NCI-H226 (cell line): ENCODE measurements around the gene CPVL.
A peak's percentile ranks its signal among the peaks of the same experiment; 100 is the strongest.

ENCODE experiments used
- DNase-seq: peaks from one replicate; pipeline ENCODE4 v3.0.0-alpha.2; 2015

CPVL gene

GRCh38 chr7:29041991-29042390, 104.3 kb downstream of the CPVL start:
- DNase-seq: no peak

- no peak for DNase-seq
Observed at GRCh38 chr7:29040579-29040925, 105.8 kb downstream of the CPVL start.

GRCh38 chr7:29039821-29040578, 106.3 kb downstream of the CPVL start:
- no peak for DNase-seq

GRCh38 chr7:29038463-29038862, 107.9 kb downstream of the CPVL start:
- DNase-seq: no peak

GRCh38 chr7:29035044-29035740, 111.1 kb downstream of the CPVL start:
- no peak for DNase-seq

- DNase-seq: no peak
Observed at GRCh38 chr7:29033584-29033983, 112.8 kb downstream of the CPVL start.

- DNase-seq: no peak
Observed at GRCh38 chr7:29032146-29032545, 114.2 kb downstream of the CPVL start.

- no peak for DNase-seq
Observed at GRCh38 chr7:29030781-29031275, 115.5 kb downstream of the CPVL start.

GRCh38 chr7:29022291-29022988, 123.9 kb downstream of the CPVL start:
- DNase-seq: no peak

GRCh38 chr7:29019896-29020295, 126.4 kb downstream of the CPVL start:
- DNase-seq: no peak

- no peak for DNase-seq
Observed at GRCh38 chr7:29019387-29019786, 127.0 kb downstream of the CPVL start.

GRCh38 chr7:29017713-29018112, 128.6 kb downstream of the CPVL start:
- peak; percentile 32 for DNase-seq

- no peak for DNase-seq
Observed at GRCh38 chr7:29014725-29015124, 131.6 kb downstream of the CPVL start.

GRCh38 chr7:29013931-29014330, 132.4 kb downstream of the CPVL start:
- no peak for DNase-seq

- DNase-seq: no peak
Observed at GRCh38 chr7:29013082-29013695, 133.1 kb downstream of the CPVL start.

GRCh38 chr7:29009947-29010346, 136.4 kb downstream of the CPVL start:
- DNase-seq: no peak

GRCh38 chr7:29008590-29008989, 137.7 kb downstream of the CPVL start:
- DNase-seq: no peak

- DNase-seq: no peak
Observed at GRCh38 chr7:29007127-29007526, 139.2 kb downstream of the CPVL start.

GRCh38 chr7:29005829-29006228, 140.5 kb downstream of the CPVL start:
- DNase-seq: peak; percentile 24

GRCh38 chr7:29005406-29005805, 140.9 kb downstream of the CPVL start:
- DNase-seq: no peak

GRCh38 chr7:29003703-29004102, 142.6 kb downstream of the CPVL start:
- no peak for DNase-seq

GRCh38 chr7:29000717-29001076, 145.6 kb downstream of the CPVL start:
- DNase-seq: no peak
